IPS-18a (cell line): ENCODE data around the gene NOC4L.

ENCODE experiments used
- H3K27ac ChIP-seq: one replicate; pipeline ENCODE4 v1.5.1; 2013; ENCODE audit warnings: low read length
- H3K27me3 ChIP-seq: one replicate; pipeline ENCODE4 v1.6.1; 2013; ENCODE audit warnings: mild to moderate bottlenecking, low read length; ENCODE audit not compliant: control insufficient read depth, insufficient read depth
- H3K36me3 ChIP-seq: one replicate; pipeline ENCODE4 v1.6.1; 2013; ENCODE audit warnings: low read depth, low read length; ENCODE audit not compliant: control insufficient read depth
- H3K4me1 ChIP-seq: one replicate; pipeline ENCODE4 v1.6.1; 2013; ENCODE audit warnings: low read depth, low read length; ENCODE audit not compliant: control insufficient read depth
- H3K4me3 ChIP-seq: one replicate; pipeline ENCODE4 v1.5.1; 2013; ENCODE audit warnings: low read length
- H3K9ac ChIP-seq: one replicate; pipeline ENCODE4 v1.6.1; 2013; ENCODE audit warnings: mild to moderate bottlenecking, low read length, moderate library complexity
- H3K9me3 ChIP-seq: one replicate; pipeline ENCODE4 v1.6.1; 2013; ENCODE audit warnings: low read depth, low read length; ENCODE audit not compliant: control insufficient read depth

Gene NOC4L

GRCh38 chr12:132154341-132154761 is 10.1 kb downstream of the NOC4L start:
- Histone ChIP-seq H3K27ac (no peak overlapping the region), H3K4me1 (no peaks in the 10 kb centered on the region), H3K27me3 (peaks cover 7% of the 10 kb centered on the region), H3K9ac (no peak overlapping the region), H3K36me3 (no peaks in the 10 kb centered on the region), H3K4me3 (no peak overlapping the region), H3K9me3 (no peaks in the 10 kb centered on the region)

- H3K27me3 ChIP-seq: peaks cover 7% of the 10 kb centered on the region
- no peaks in the 10 kb centered on the region for H3K36me3 ChIP-seq
- H3K4me3 ChIP-seq: no peak overlapping the region
- no peak overlapping the region for H3K9ac ChIP-seq
- no peak overlapping the region for H3K27ac ChIP-seq
- H3K9me3 ChIP-seq: no peaks in the 10 kb centered on the region
- H3K4me1 ChIP-seq: no peaks in the 10 kb centered on the region
Measured at GRCh38 chr12:132154941-132155770, 10.9 kb downstream of the NOC4L start.

GRCh38 chr12:132155771-132156572 is 11.7 kb downstream of the NOC4L start:
- Histone ChIP-seq H3K27me3 (peaks cover 7% of the 10 kb centered on the region), H3K4me3 (no peak overlapping the region), H3K4me1 (no peaks in the 10 kb centered on the region), H3K9ac (no peak overlapping the region), H3K9me3 (no peaks in the 10 kb centered on the region), H3K36me3 (no peaks in the 10 kb centered on the region), H3K27ac (no peak overlapping the region)

GRCh38 chr12:132156573-132157325 is 12.5 kb downstream of the NOC4L start:
- no peaks in the 10 kb centered on the region for H3K4me1 ChIP-seq
- H3K27me3 ChIP-seq: peaks cover 11% of the 10 kb centered on the region
- H3K9ac ChIP-seq: no peak overlapping the region
- H3K36me3 ChIP-seq: no peaks in the 10 kb centered on the region
- no peaks in the 10 kb centered on the region for H3K9me3 ChIP-seq
- H3K4me3 ChIP-seq: no peak overlapping the region
- no peak overlapping the region for H3K27ac ChIP-seq

GRCh38 chr12:132157733-132158409 is 13.6 kb downstream of the NOC4L start:
- Histone ChIP-seq H3K9me3 (no peaks in the 10 kb centered on the region), H3K4me1 (no peaks in the 10 kb centered on the region), H3K9ac (no peak overlapping the region), H3K27me3 (peaks cover 22% of the 10 kb centered on the region), H3K4me3 (no peak overlapping the region), H3K27ac (no peak overlapping the region), H3K36me3 (no peaks in the 10 kb centered on the region)

- H3K9me3 ChIP-seq: no peaks in the 10 kb centered on the region
- H3K4me3 ChIP-seq: no peak overlapping the region
- H3K36me3 ChIP-seq: no peaks in the 10 kb centered on the region
- no peak overlapping the region for H3K27ac ChIP-seq
- H3K4me1 ChIP-seq: no peaks in the 10 kb centered on the region
- peaks cover 33% of the 10 kb centered on the region for H3K27me3 ChIP-seq
- H3K9ac ChIP-seq: no peak overlapping the region
Measured at GRCh38 chr12:132158677-132159554, 14.7 kb downstream of the NOC4L start.

- Histone ChIP-seq H3K27ac (no peak overlapping the region), H3K4me1 (no peaks in the 10 kb centered on the region), H3K9ac (no peak overlapping the region), H3K36me3 (no peaks in the 10 kb centered on the region), H3K9me3 (no peaks in the 10 kb centered on the region), H3K4me3 (no peak overlapping the region), H3K27me3 (peaks cover 34% of the 10 kb centered on the region)
Measured at GRCh38 chr12:132159555-132160003, 15.3 kb downstream of the NOC4L start.

GRCh38 chr12:132160016-132160415 is 15.8 kb downstream of the NOC4L start:
- Histone ChIP-seq H3K36me3 (no peaks in the 10 kb centered on the region), H3K9ac (no peak overlapping the region), H3K27ac (no peak overlapping the region), H3K27me3 (peaks cover 31% of the 10 kb centered on the region), H3K4me3 (no peak overlapping the region), H3K9me3 (no peaks in the 10 kb centered on the region), H3K4me1 (no peaks in the 10 kb centered on the region)

- peaks cover 31% of the 10 kb centered on the region for H3K27me3 ChIP-seq
- no peaks in the 10 kb centered on the region for H3K9me3 ChIP-seq
- no peak overlapping the region for H3K27ac ChIP-seq
- H3K4me1 ChIP-seq: no peaks in the 10 kb centered on the region
- H3K36me3 ChIP-seq: no peaks in the 10 kb centered on the region
- no peak overlapping the region for H3K4me3 ChIP-seq
- no peak overlapping the region for H3K9ac ChIP-seq
Measured at GRCh38 chr12:132160601-132161035, 16.4 kb downstream of the NOC4L start.

- H3K9ac ChIP-seq: no peak overlapping the region
- no peaks in the 10 kb centered on the region for H3K9me3 ChIP-seq
- no peak overlapping the region for H3K4me3 ChIP-seq
- H3K36me3 ChIP-seq: no peaks in the 10 kb centered on the region
- H3K27ac ChIP-seq: no peak overlapping the region
- no peaks in the 10 kb centered on the region for H3K4me1 ChIP-seq
- H3K27me3 ChIP-seq: peaks cover 31% of the 10 kb centered on the region
Measured at GRCh38 chr12:132161036-132161781, 17.0 kb downstream of the NOC4L start.
